Gastroesophageal sphincter (tissue), 3 donors: ENCODE data around the gene MAPT.

Experiments used
- CTCF ChIP-seq, 4 experiments: fragments of 200-600 bp in 2 of 4; fragments of 450-650 bp in 2 of 4; sonication (generic) in 1 of 4; IDR thresholded peaks; one replicate each; pipeline ENCODE4 v1.5.1; 2017 to 2019; ENCODE audit warnings: antibody characterized with exemption in 4 of 4, mild to moderate bottlenecking in 2 of 4, moderate library complexity in 2 of 4
- POLR2AphosphoS5 ChIP-seq: sonication (generic); formaldehyde crosslinking; IDR thresholded peaks from one replicate; pipeline ENCODE4 v1.6.1; 2017; ENCODE audit warnings: antibody characterized with exemption

- TF ChIP-seq CTCF (IDR thresholded peaks at IDR 0.05), result no peak
- TF ChIP-seq POLR2AphosphoS5, result no peak
Measured at GRCh38 chr17:45849536-45849990, 44.8 kb upstream of the MAPT start.
